Measurements from ENCODE around the gene MTAP. TPM values are rescaled to one million over a fixed set of nuclear protein-coding genes. Genes with fewer than 3 reads are reported as not detected.

The MTAP gene
- total RNA-seq, 1 experiment from 2014 or later = 139 TPM

- no peak for DNase-seq
- Mint-ChIP-seq H3K27me3 (ENCODE audit: unreplicated experiment) (no peaks in the 10 kb centered on the region), H3K4me1 (ENCODE audit: low read depth, unreplicated experiment) (no peaks in the 10 kb centered on the region), H3K36me3 (ENCODE audit: insufficient read depth, unreplicated experiment) (peaks cover 20% of the 10 kb centered on the region), H3K4me3 (ENCODE audit: low read depth, unreplicated experiment) (no peak overlapping the region), H3K27ac (ENCODE audit: unreplicated experiment) (no peak overlapping the region), H3K9me3 (ENCODE audit: low read depth, unreplicated experiment) (peaks cover 10% of the 10 kb centered on the region)
- intact Hi-C loops (cut with micrococcal nuclease; ENCODE audit: unreplicated experiment) = no loop called here
- no peak for TF ChIP-seq CTCF (IDR thresholded peaks at IDR 0.05; ENCODE audit: unreplicated experiment)
- CTCF ChIA-PET = no interaction called here
- no TSS peak for BruUV-seq (replicated peaks)
Measured at GRCh38 chr9:21906213-21906612, 103.8 kb downstream of the MTAP start.

- Mint-ChIP-seq H3K36me3 (ENCODE audit: insufficient read depth, unreplicated experiment) (peaks cover 20% of the 10 kb centered on the region), H3K27ac (ENCODE audit: unreplicated experiment) (no peak overlapping the region), H3K4me1 (ENCODE audit: low read depth, unreplicated experiment) (no peaks in the 10 kb centered on the region), H3K27me3 (ENCODE audit: unreplicated experiment) (no peaks in the 10 kb centered on the region), H3K4me3 (ENCODE audit: low read depth, unreplicated experiment) (no peak overlapping the region), H3K9me3 (ENCODE audit: low read depth, unreplicated experiment) (peaks cover 14% of the 10 kb centered on the region)
- DNase-seq = no peak
- CTCF ChIA-PET = no interaction called here
- no peak for TF ChIP-seq CTCF (IDR thresholded peaks at IDR 0.05; ENCODE audit: unreplicated experiment)
- intact Hi-C loops (cut with micrococcal nuclease; ENCODE audit: unreplicated experiment) = no loop called here
- no TSS peak for BruUV-seq (replicated peaks)
Measured at GRCh38 chr9:21906881-21907280, 104.4 kb downstream of the MTAP start.

GRCh38 chr9:21919377-21920362 lies 117.2 kb downstream of the MTAP start:
- intact Hi-C loops (cut with micrococcal nuclease; ENCODE audit: unreplicated experiment) = loop anchor here (5.0 kb wide), 1 partner anchor 43 kb away; no protein-coding TSS in a partner anchor
- Mint-ChIP-seq H3K36me3 (ENCODE audit: insufficient read depth, unreplicated experiment) (peaks cover 8% of the 10 kb centered on the region), H3K4me1 (ENCODE audit: low read depth, unreplicated experiment) (peaks cover 19% of the 10 kb centered on the region), H3K9me3 (ENCODE audit: low read depth, unreplicated experiment) (peaks cover 2% of the 10 kb centered on the region), H3K4me3 (ENCODE audit: low read depth, unreplicated experiment) (peak overlapping the region; percentile 59), H3K27ac (ENCODE audit: unreplicated experiment) (peak overlapping the region; percentile 67), H3K27me3 (ENCODE audit: unreplicated experiment) (no peaks in the 10 kb centered on the region)
- BruUV-seq (replicated peaks) = no TSS peak
- DNase-seq = peak; percentile 37
- CTCF ChIA-PET = interaction anchor here (0.9 to 1.5 kb wide), 5 partner anchors 13 to 106 kb away, joined by 3 to 4 read pairs (median 3); partner anchors contain the start of gene CDKN2B
- TF ChIP-seq CTCF (IDR thresholded peaks at IDR 0.05; ENCODE audit: unreplicated experiment) = no peak

GRCh38 chr9:21923694-21924093 lies 121.3 kb downstream of the MTAP start:
- Mint-ChIP-seq H3K4me3 (ENCODE audit: low read depth, unreplicated experiment) (no peak overlapping the region), H3K9me3 (ENCODE audit: low read depth, unreplicated experiment) (no peaks in the 10 kb centered on the region), H3K4me1 (ENCODE audit: low read depth, unreplicated experiment) (peaks cover 17% of the 10 kb centered on the region), H3K27ac (ENCODE audit: unreplicated experiment) (no peak overlapping the region), H3K27me3 (ENCODE audit: unreplicated experiment) (no peaks in the 10 kb centered on the region), H3K36me3 (ENCODE audit: insufficient read depth, unreplicated experiment) (peaks cover 4% of the 10 kb centered on the region)
- TF ChIP-seq CTCF (IDR thresholded peaks at IDR 0.05; ENCODE audit: unreplicated experiment) = no peak
- intact Hi-C loops (cut with micrococcal nuclease; ENCODE audit: unreplicated experiment) = loop anchor here (5.0 kb wide), 1 partner anchor 39 kb away; no protein-coding TSS in a partner anchor
- BruUV-seq (replicated peaks) = no TSS peak
- CTCF ChIA-PET = no interaction called here
- DNase-seq = no peak
